Stimulated activated naive CD4-positive, alpha-beta T cell (primary cell): ENCODE results near the gene MLLT10.

ENCODE experiments used
- DNase-seq, 6 experiments: peaks; one replicate each; lab custom pipeline; 2025; lab: John Stamatoyannopoulos, UW

Gene MLLT10

DNA sequence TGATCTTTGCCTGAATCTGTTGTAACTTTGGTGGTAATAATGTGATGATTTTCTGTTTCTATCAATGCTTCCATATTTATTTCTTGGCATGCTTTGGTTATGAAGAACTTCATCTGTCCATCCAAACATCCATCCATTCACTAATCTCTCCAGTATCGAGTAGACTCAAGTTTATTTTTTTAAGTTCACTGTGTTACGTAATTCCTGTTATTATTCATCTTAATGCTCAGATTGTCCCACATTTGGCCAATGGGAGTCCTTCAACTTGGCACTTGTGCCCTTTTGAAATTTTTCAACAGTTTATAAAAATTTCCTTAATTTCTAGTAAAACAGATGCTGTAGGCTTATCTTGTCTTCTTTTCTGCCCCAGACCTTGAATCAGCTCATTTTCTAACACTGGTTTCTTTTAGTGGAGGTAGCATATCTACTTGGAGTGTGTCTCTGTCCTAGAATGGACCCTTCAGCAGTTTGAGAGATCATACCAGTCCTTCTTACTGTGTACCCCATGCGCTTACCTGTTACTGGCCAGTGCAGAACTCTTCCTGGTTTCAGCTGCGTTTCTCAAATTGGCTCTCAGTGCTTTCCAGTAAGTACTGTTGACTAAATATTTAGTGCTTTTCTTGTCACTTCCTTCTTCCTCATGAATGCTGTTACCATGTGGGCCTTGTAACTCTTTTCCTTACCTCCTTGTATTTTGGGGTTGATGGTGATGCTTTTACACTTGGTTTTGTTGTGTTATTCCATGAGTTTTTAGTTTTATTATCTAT is 100.8 kb downstream of the MLLT10 start:
- no peak for DNase-seq

DNA sequence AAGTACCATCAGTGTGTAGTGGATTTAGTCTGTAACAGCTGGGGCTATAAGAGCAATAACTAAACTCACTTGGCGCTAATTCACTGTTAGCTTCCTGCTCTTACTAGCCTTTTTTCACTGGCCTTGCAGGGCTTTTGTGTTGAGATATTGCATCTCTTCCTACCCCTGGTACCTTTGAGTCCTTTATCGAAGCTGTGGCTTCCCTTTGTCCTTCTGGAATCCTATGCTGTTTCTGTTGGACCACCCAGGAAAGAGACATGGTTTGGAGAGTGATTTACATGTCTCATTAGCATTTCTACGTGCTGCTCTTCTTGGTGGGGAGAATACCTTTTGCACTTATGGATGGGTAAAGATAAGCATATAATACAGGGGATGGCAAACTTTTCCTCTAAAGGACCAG is 103.8 kb downstream of the MLLT10 start:
- DNase-seq: no peak

DNA sequence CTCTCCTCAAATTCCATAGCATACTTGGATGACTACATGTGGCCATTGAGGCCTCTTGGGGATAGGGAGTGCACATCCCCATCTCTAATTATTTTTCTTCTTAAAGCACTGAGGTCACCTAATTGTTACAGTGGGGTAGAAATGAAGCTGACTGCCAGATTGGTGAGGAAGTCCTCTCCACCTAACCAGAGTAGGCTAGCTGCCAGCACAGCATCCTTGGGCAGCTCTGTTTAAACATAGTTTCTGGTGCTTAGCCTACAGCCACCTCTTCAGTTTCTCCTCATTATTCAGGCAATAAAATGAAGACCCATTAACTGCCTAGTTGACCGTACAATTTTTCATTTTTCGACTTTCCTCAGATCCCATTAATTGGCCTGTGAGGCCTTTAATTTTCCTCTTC is 104.6 kb downstream of the MLLT10 start:
- no peak for DNase-seq

DNA sequence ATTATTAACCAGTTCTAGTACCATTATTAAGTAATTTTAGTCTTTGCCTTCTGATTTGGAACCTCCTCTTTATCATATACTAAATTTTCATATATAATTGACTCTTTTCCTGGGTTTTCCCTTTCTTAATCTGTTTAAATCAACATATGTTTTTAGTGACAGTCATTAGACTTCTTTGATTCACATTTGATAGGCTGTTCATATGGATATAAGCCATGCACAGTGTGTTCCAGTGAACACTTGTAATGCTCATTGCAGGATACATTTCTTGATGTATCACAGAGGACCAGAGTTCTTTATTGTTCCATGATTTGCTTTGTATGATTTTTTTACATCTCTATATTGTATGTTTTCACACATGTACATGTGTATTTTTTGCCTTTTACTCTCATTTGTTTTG is 114.0 kb downstream of the MLLT10 start:
- no peak for DNase-seq

DNA sequence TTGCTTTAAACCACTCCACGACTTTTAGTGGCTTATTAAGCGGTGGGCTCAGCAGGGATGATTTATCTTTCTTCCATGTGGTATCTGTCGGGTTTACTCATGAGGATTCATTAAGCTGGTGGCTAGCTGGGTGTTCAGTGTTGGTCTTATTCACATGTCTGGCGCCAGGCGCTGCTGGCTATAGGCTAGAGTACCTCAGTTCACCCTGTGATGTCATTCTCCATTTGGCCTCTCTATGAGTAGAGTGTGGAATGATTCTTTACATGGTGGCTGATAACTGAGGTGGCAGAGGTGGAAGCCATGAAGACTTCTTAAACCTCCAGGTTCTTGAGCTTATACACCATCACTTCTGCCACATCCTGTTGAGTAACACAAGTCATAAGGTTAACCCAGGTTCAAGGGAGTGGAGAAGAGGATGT is 115.4 kb downstream of the MLLT10 start:
- DNase-seq: peak in 1 of 6 experiments; percentile 4

DNA sequence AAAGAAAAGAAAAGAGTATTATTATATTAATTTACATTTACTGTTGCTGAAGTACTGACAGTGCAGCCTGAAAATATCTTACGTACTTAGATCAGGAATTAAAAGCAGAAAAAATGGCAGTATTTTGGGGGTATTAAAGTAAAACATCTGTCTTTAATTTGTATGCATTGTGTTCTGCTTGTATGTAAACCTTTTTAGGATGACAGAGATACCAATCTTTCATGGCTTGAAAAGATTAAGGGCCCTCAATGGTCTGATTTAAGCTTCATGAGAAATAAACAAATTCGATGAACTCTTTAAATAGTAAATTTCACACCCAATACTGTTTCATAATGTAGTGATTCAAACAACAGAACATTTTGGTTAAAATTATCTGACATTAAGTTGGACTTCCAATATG is 116.3 kb downstream of the MLLT10 start:
- DNase-seq: no peak

DNA sequence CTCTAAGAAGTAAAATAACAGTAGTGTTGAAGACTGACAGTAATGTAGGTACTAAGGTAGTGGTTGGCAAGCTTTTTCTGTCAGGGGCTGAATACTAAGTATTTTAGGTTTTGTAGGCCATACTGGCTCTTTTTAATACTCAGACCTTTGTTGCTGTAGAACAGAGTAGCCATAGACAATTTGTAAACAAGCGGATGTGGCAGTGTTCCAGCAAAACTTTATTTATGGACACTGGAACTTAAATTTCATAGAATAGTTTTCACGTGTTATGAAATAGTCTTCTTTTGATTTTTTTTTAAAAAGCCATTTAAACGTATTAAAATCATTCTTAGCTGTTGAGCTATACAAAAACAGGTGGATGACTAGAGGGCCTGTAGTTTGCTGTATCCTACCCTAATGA is 121.2 kb downstream of the MLLT10 start:
- DNase-seq: no peak

DNA sequence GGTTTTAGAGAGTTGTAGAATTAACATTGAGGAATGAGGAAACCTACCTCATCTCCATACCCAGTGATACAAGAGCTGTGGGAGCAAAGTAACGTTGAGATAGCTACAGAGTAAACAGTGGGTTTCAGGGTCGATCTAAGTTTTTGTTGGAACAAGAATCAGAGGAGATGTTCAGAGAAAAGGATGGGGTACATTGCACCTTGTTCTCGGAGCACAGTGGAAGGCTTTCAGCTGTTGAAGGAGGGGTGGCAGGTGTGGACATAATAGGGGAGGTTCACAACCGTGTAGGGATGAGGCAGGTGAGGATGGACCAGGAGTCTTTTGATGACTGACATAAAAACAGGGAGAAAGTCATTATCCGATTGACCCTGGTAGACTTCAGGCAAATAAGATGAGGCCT is 121.7 kb downstream of the MLLT10 start:
- DNase-seq: no peak

DNA sequence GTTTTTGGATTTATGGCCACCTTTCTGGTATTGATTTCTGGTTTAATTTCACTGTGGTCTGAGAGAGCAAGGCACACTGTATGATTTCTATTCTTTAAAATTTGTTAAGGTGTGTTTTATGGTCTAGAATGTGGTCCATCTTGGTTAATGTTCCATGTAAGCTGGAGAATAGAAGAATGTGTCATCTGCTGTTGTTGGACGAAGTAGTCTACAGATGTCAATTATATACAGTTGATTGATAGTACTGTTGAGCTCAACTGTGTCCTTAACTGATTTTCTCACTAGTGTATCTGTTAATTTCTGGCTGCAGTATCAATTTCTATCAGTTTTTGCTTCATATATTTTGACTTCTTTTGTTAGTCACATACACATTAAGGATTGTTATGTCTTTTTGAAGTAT is 127.1 kb downstream of the MLLT10 start:
- DNase-seq: no peak

DNA sequence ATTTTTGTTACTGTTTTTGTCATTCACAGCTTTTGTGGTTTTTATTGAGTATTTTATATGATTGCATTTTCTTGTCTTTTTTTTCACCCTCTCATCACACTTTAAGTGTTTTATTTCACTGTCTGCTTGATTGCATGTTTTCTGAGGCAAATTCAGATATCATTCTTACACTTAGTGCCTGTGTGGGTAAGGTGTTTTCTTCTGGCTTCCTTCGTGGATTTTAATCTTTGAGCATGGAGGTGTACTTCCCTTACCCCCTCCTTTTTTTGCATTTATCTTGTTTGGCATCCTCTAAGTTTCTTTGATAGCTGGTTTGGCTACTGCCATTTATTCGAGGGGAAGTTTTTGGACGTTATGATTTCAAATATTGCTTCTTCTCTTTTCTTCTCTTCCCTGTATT is 127.9 kb downstream of the MLLT10 start:
- DNase-seq: no peak

DNA sequence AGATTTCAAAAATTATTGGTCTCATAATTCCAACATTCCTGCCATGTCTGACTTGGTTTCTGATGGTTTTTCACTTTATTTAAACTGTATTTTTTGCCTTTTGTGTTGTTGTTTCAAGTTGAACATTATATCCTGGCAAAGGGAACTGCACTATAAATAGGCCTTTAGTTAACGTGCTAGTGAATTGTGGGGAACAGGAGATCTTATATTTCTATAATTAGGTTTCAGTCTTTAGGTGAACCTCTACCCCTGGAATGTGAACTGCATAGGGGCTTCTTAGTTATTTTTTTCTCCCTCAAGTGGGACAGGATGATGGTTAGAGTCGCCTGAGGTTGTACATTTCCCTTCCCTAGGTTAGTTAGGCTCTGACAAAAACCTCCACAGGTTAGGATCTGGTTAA is 128.6 kb downstream of the MLLT10 start:
- DNase-seq: no peak

DNA sequence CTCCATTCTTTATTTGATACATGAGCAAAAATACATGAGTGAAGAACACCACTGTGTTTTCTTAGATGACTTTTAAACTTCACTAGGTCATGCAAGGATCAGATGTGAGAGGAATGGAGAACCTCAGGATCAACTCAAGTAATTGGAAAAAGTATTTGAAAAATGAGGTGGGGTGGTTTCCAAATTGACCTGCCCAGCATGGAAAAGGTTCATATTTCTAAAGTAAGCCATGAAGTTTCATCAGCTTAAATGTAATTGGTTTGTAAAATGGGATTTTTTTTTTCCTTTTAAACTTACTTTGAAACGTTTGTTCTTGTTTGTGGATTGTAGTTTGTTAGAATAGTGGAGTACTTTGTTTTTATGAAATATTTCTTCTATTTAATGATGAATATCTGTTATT is 134.8 kb downstream of the MLLT10 start:
- no peak for DNase-seq

DNA sequence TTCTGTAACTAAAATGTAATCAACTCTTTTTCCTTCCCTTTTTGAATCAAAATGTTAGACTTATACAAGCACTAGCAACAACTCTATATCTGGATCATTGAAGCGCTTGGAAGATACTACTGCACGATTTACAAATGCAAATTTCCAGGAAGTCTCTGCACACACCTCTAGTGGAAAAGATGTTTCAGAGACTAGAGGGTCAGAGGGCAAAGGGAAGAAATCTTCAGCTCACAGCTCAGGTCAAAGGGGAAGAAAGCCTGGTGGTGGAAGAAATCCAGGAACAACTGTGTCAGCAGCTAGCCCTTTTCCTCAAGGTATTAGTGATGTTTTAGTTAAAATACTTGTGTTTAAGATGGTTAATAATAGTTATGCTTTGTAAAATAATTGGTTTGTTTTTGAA is 136.4 kb downstream of the MLLT10 start:
- no peak for DNase-seq

DNA sequence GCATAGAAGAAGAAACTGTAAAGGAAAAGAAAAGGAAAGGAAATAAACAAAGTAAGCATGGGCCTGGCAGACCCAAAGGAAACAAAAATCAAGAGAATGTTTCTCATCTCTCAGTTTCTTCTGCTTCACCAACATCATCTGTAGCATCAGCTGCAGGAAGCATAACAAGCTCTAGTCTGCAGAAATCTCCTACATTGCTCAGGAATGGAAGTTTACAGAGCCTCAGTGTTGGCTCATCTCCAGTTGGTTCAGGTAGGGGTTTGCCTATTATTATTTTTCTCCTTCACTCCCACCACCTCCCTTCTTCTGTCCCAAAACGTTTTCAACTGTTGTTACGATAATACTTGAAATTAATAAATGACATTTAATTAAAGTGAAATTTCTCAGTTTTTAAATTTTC is 139.6 kb downstream of the MLLT10 start:
- DNase-seq: no peak

DNA sequence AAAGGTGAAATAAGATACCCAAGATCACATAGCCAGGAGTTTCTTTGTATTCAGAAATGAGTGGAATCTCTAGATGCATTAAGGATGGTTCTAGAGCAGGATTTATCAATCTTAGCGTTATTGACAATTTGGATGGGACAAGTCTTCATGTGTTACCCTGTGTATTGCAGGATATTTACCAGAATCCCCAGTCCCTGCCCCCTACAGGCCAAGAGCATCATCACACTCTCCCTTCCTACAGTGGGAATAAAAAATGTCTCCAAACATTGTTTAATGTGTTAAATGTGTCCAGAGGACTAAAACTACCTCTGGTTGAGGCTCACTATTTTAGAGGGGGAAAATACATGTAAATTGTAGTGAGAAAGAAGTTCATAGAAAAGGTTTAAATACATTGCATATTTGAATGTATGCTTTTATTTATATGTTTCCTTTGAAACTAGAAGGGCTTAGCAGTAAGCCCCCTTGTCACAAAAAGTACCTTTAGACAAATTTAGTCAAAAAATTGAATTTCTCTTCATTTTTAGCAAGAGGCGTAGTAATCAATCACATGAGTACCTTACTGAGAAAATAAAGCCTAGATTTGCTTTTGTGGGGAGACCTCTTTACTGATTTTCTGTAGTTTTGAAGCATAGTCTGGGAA is 141.2 kb downstream of the MLLT10 start:
- peak in 4 of 6 experiments; percentile 0 to 36 (median 6) for DNase-seq

DNA sequence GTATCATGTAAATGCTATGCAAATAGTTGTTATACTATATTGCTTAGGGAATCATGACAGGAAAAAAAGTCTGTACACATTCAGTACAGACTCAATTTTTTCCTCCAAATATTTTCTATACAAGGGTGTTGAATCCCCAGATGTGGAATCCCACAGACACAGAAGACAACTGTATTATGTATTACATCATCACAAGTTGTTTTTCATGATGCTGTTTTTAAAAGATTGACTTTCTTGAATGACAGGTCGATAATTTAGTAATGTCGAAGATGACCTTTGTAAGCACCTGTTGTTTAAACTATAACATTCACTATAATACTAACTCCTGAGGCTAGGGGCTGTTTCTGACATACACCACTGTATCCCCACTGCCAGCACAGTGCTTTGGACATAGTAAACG is 143.5 kb downstream of the MLLT10 start:
- DNase-seq: no peak

DNA sequence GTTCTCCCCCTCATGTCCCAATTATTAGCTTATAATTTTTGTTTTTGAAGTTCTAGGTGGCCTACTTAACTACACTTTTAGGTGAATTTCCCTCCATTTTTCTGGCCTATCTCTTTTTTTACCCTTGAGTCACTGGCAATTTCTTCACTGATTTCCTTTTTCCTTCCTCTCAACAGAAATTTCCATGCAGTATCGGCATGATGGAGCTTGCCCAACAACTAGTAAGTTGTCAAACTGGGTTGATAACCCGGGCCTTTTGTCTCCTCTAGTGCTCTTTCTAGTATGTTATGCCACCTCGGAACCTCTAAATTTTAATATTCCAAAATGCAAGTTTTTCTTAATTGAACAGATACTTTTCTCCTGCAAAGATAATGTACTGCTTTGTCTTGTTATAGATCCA is 147.1 kb downstream of the MLLT10 start:
- no peak for DNase-seq

DNA sequence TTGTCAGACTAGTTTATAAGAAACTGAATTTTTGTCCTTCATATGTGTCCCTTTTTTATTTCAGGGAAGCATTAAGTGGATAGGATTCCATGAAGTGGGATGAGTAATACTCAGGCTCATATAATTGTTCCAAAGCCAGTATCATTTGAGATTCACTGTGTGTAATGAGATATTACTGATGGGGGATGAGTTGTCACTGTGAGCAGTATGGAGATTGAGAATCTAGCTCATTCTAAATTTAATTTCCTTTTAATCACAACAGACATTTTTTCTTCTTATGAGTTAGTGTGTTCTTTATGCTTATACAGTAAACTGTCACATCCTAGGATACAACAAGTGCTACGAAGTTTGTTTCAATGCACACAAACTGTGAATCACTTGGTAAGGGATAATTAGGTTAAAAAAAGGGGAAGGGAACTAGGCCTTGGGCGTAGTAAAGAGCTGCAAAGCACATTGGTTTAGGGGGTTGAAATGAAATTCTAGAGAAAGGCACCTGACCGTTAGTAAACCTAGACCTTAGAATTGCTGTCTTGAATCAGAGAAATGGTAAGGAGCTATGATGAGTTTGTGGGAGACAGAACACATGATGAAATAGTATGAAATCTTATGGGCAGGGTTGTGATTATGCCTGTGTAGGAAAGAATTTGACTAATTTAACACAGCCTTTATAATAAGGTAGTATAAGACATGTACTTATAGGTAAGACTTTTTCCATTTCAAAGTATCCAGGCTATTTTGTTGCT is 153.4 kb downstream of the MLLT10 start:
- DNase-seq: no peak

DNA sequence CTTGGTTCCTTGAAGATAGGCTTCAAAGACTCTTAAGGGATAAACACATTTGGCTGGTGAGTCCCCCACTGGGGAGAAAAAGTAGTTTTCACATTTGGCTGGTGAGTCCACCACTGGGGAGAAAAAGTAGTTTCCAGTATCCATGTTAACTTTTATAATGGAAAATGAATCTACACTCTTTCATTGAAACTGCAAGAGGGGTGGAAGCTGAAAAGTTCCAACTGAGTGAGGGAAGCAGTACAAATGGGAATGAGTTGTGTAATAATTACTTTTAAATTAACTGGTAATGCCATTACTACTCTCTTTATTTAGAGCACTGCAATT is 153.9 kb downstream of the MLLT10 start:
- DNase-seq: no peak

DNA sequence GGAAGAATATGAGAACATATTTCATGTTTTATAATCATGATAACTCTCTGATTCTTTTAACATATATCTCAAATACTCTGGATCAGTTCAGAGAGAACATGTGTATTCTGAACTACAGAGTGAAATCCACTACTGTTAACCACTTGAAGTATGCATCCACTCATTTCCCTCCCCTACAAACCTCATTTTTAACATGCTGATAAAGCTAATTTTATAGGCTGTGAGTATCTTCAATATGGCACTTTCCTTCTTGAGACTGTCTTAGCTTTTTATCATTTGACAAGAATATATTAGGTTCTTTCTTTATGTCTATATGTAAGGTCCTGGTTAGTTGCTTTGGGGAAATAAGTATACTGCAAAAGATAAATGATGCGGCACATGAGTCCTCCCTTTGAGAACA is 154.8 kb downstream of the MLLT10 start:
- DNase-seq: no peak

DNA sequence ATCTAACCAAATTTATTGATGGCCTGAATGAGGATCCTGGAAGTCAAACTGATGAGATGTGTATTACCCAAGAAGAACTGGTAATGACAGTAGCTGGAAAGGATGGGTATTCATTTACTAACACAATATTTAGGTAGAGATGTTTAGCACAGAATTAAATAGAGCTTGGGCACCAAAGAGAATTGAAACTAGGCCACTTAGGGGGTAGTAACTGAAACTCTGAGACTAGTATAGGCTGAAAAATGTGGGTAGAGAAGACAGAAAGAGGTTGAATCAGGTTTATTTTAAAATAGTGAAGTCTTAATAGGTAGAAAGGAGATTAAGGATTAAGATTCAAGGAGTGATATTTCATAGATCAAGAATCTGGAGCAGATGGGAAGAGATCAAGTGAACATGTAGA is 155.8 kb downstream of the MLLT10 start:
- no peak for DNase-seq

DNA sequence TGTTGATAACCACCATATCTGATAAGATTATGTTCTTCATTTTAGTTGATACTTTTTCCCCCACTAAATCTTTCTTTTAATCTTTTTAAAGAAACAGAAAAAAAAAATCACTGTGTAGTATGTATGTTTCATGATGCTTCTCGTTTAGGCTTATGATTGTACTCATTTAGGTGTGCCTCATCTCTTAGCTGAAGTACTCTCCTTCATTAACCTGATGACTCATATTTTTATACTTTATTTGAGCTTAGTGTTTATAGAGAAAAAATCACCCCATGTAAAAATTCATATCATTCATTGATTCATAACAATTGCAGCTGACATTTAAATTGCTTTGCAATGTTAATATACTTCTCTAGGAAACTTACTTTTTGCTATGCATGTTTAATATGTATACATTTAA is 158.9 kb downstream of the MLLT10 start:
- no peak for DNase-seq

DNA sequence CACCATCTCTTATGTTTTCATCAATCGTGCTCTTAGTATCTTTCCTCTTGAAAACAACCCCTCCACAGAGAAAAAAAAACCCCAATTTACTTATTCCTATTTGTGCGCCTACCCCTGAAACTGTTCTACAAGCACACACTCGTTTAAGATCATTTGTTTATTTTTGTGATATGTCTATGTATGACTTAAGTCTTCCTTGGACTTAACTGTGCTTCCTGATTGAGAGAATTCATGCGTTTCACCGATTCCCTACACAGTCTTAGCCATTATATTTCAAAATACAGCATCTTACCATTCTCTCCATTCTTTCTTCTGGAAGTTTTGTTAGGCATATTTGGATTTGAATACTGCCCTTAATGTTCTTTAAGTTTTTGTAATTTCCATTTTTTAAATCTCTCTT is 159.4 kb downstream of the MLLT10 start:
- no peak for DNase-seq
